Left renal cortex interstitium (tissue), 4 donors: ENCODE results near the gene GRIN3B. TPM values are rescaled to one million over a fixed set of nuclear protein-coding genes. Genes with fewer than 3 reads are reported as not detected.
A peak's percentile ranks its signal among the peaks of the same experiment; 100 is the strongest.

ENCODE experiments used
- DNase-seq, 4 donors: peaks; one replicate each; pipeline ENCODE4 v3.0.0-alpha.2; 2013; ENCODE audit warnings: low read depth in 4 of 4, low spot score in 2 of 4, missing footprints in 1 of 4
- polyA plus RNA-seq, 4 donors: library from polyadenylated mRNA; unstranded; fragments of 120-200 nt; gene quantifications; one replicate each; pipeline ENCODE4 v1.2.1, GENCODE V29; 2013; ENCODE audit not compliant: insufficient read length in 4 of 4

The GRIN3B gene
- polyA plus RNA-seq, 4 donors = 0.41 to 1.4 (median 1.0) TPM

- no peak for DNase-seq
Observed at GRCh38 chr19:1038978-1039645, 38.9 kb downstream of the GRIN3B start.

- DNase-seq = peak; percentile 83 to 94 (median 91)
Observed at GRCh38 chr19:1039646-1040475, 39.6 kb downstream of the GRIN3B start, which contains the start of gene ABCA7. ABCA7 (plus strand) TSS chr19:1040107; CDS start chr19:1041362, 1,255 bp downstream.

- DNase-seq = peak in 1 of 4 donors; percentile 80
Observed at GRCh38 chr19:1040476-1041271, 40.5 kb downstream of the GRIN3B start.

GRCh38 chr19:1041272-1041834 is 41.1 kb downstream of the GRIN3B start:
- no peak for DNase-seq

- DNase-seq = no peak
Observed at GRCh38 chr19:1041835-1042685, 41.8 kb downstream of the GRIN3B start.

GRCh38 chr19:1042689-1043511 is 42.7 kb downstream of the GRIN3B start:
- no peak for DNase-seq

GRCh38 chr19:1045247-1045603 is 45.0 kb downstream of the GRIN3B start:
- no peak for DNase-seq

- no peak for DNase-seq
Observed at GRCh38 chr19:1046117-1046626, 46.0 kb downstream of the GRIN3B start.

GRCh38 chr19:1046836-1047695 is 46.8 kb downstream of the GRIN3B start:
- no peak for DNase-seq

- no peak for DNase-seq
Observed at GRCh38 chr19:1047696-1048147, 47.5 kb downstream of the GRIN3B start.

GRCh38 chr19:1049106-1049505 is 48.9 kb downstream of the GRIN3B start:
- no peak for DNase-seq

GRCh38 chr19:1049800-1050199 is 49.6 kb downstream of the GRIN3B start:
- DNase-seq = no peak

GRCh38 chr19:1050989-1051788 is 51.0 kb downstream of the GRIN3B start:
- DNase-seq = no peak

- no peak for DNase-seq
Observed at GRCh38 chr19:1051791-1052190, 51.6 kb downstream of the GRIN3B start.

GRCh38 chr19:1052349-1052975 is 52.2 kb downstream of the GRIN3B start:
- DNase-seq = no peak
